Measurements from ENCODE around the gene SOX8.
"Not testable (repeated sequence)": the region's sequence is repeated elsewhere in the genome, so short reads cannot be mapped to it uniquely, and the experiment has no call there.

SOX8 gene

GRCh38 chr16:953818-954217 is 27.8 kb upstream of the SOX8 start:
- not testable (repeated sequence) for H3K9me3 ChIP-seq (ENCODE audit: insufficient read depth, low read depth, low read length); H3K27me3 ChIP-seq (ENCODE audit: insufficient read depth, low read length); H3K4me3 ChIP-seq (ENCODE audit: low read length); H3K27ac ChIP-seq (ENCODE audit: low read depth, low read length); H3K4me1 ChIP-seq (ENCODE audit: insufficient read depth, low read length); H3K36me3 ChIP-seq (ENCODE audit: insufficient read depth, low read length); H3K9ac ChIP-seq (ENCODE audit: low read depth, low read length)
- WGBS = 90% methylated on average over 4 of the region's 7 CpGs

- H3K27me3 ChIP-seq (ENCODE audit: insufficient read depth, low read length); H3K9me3 ChIP-seq (ENCODE audit: insufficient read depth, low read depth, low read length); H3K4me1 ChIP-seq (ENCODE audit: insufficient read depth, low read length); H3K36me3 ChIP-seq (ENCODE audit: insufficient read depth, low read length); H3K4me3 ChIP-seq (ENCODE audit: low read length); H3K9ac ChIP-seq (ENCODE audit: low read depth, low read length); H3K27ac ChIP-seq (ENCODE audit: low read depth, low read length): not testable (repeated sequence)
- WGBS = 95% methylated on average over 27 of the region's 27 CpGs
These were observed 25.8 kb upstream of the SOX8 start for GRCh38 chr16:955766-956165.

GRCh38 chr16:959232-960040 is 22.1 kb upstream of the SOX8 start:
- no peak overlapping the region for H3K9ac ChIP-seq (ENCODE audit: low read depth, low read length)
- H3K27ac ChIP-seq (ENCODE audit: low read depth, low read length) = no peak overlapping the region
- no peaks in the 10 kb centered on the region for H3K4me1 ChIP-seq (ENCODE audit: insufficient read depth, low read length)
- no peaks in the 10 kb centered on the region for H3K27me3 ChIP-seq (ENCODE audit: insufficient read depth, low read length)
- H3K4me3 ChIP-seq (ENCODE audit: low read length) = no peak overlapping the region
- no peaks in the 10 kb centered on the region for H3K36me3 ChIP-seq (ENCODE audit: insufficient read depth, low read length)
- H3K9me3 ChIP-seq (ENCODE audit: insufficient read depth, low read depth, low read length) = no peaks in the 10 kb centered on the region
- 93% methylated on average over 24 of the region's 24 CpGs for WGBS

GRCh38 chr16:962366-962765 is 19.2 kb upstream of the SOX8 start:
- Histone ChIP-seq H3K9ac (ENCODE audit: low read depth, low read length) (no peak overlapping the region), H3K9me3 (ENCODE audit: insufficient read depth, low read depth, low read length) (no peaks in the 10 kb centered on the region), H3K27ac (ENCODE audit: low read depth, low read length) (no peak overlapping the region), H3K36me3 (ENCODE audit: insufficient read depth, low read length) (no peaks in the 10 kb centered on the region), H3K4me3 (ENCODE audit: low read length) (no peak overlapping the region), H3K4me1 (ENCODE audit: insufficient read depth, low read length) (no peaks in the 10 kb centered on the region), H3K27me3 (ENCODE audit: insufficient read depth, low read length) (no peaks in the 10 kb centered on the region)
- 92% methylated on average over 21 of the region's 22 CpGs for WGBS

- Histone ChIP-seq H3K27me3 (ENCODE audit: insufficient read depth, low read length) (no peaks in the 10 kb centered on the region), H3K9ac (ENCODE audit: low read depth, low read length) (no peak overlapping the region), H3K4me1 (ENCODE audit: insufficient read depth, low read length) (no peaks in the 10 kb centered on the region; the same call in 1 of the 2 replicates), H3K36me3 (ENCODE audit: insufficient read depth, low read length) (no peaks in the 10 kb centered on the region), H3K9me3 (ENCODE audit: insufficient read depth, low read depth, low read length) (no peaks in the 10 kb centered on the region), H3K27ac (ENCODE audit: low read depth, low read length) (no peak overlapping the region), H3K4me3 (ENCODE audit: low read length) (no peak overlapping the region)
- WGBS = 96% methylated on average over 23 of the region's 23 CpGs
These were observed 18.4 kb upstream of the SOX8 start for GRCh38 chr16:962901-963814.

- H3K4me1 ChIP-seq (ENCODE audit: insufficient read depth, low read length) = no peaks in the 10 kb centered on the region; the same call in 1 of the 2 replicates
- H3K27ac ChIP-seq (ENCODE audit: low read depth, low read length) = no peak overlapping the region
- H3K36me3 ChIP-seq (ENCODE audit: insufficient read depth, low read length) = no peaks in the 10 kb centered on the region
- 93% methylated on average over 16 of the region's 17 CpGs for WGBS
- H3K4me3 ChIP-seq (ENCODE audit: low read length) = no peak overlapping the region
- H3K9me3 ChIP-seq (ENCODE audit: insufficient read depth, low read depth, low read length) = no peaks in the 10 kb centered on the region
- H3K9ac ChIP-seq (ENCODE audit: low read depth, low read length) = no peak overlapping the region
- no peaks in the 10 kb centered on the region for H3K27me3 ChIP-seq (ENCODE audit: insufficient read depth, low read length)
These were observed 17.7 kb upstream of the SOX8 start for GRCh38 chr16:963913-964312.

GRCh38 chr16:964356-965035 is 17.1 kb upstream of the SOX8 start:
- H3K9ac ChIP-seq (ENCODE audit: low read depth, low read length) = no peak overlapping the region
- H3K27me3 ChIP-seq (ENCODE audit: insufficient read depth, low read length) = peaks cover 3% of the 10 kb centered on the region
- 91% methylated on average over 27 of the region's 27 CpGs for WGBS

GRCh38 chr16:965036-965395 is 16.6 kb upstream of the SOX8 start:
- H3K4me3 ChIP-seq (ENCODE audit: low read length) = no peak overlapping the region
- peaks cover 8% of the 10 kb centered on the region for H3K27me3 ChIP-seq (ENCODE audit: insufficient read depth, low read length)
- no peaks in the 10 kb centered on the region for H3K9me3 ChIP-seq (ENCODE audit: insufficient read depth, low read depth, low read length)
- H3K9ac ChIP-seq (ENCODE audit: low read depth, low read length) = no peak overlapping the region
- WGBS = 94% methylated on average over 13 of the region's 13 CpGs
- peaks cover 8% of the 10 kb centered on the region; the same call in 1 of the 2 replicates for H3K4me1 ChIP-seq (ENCODE audit: insufficient read depth, low read length)
- H3K36me3 ChIP-seq (ENCODE audit: insufficient read depth, low read length) = no peaks in the 10 kb centered on the region
- H3K27ac ChIP-seq (ENCODE audit: low read depth, low read length) = no peak overlapping the region

More at GRCh38 chr16:964356-965035, 17.1 kb upstream of the SOX8 start:
- no peak overlapping the region for H3K4me3 ChIP-seq (ENCODE audit: low read length)
- no peaks in the 10 kb centered on the region for H3K36me3 ChIP-seq (ENCODE audit: insufficient read depth, low read length)
- peaks cover 3% of the 10 kb centered on the region; the same call in 1 of the 2 replicates for H3K4me1 ChIP-seq (ENCODE audit: insufficient read depth, low read length)
- no peaks in the 10 kb centered on the region for H3K9me3 ChIP-seq (ENCODE audit: insufficient read depth, low read depth, low read length)
- no peak overlapping the region for H3K27ac ChIP-seq (ENCODE audit: low read depth, low read length)

- 90% methylated on average over 4 of the region's 4 CpGs for WGBS
- no peaks in the 10 kb centered on the region for H3K36me3 ChIP-seq (ENCODE audit: insufficient read depth, low read length)
- H3K9me3 ChIP-seq (ENCODE audit: insufficient read depth, low read depth, low read length) = no peaks in the 10 kb centered on the region
- H3K4me1 ChIP-seq (ENCODE audit: insufficient read depth, low read length) = peaks cover 9% of the 10 kb centered on the region; the same call in 1 of the 2 replicates
- peaks cover 9% of the 10 kb centered on the region for H3K27me3 ChIP-seq (ENCODE audit: insufficient read depth, low read length)
- H3K27ac ChIP-seq (ENCODE audit: low read depth, low read length) = no peak overlapping the region
- no peak overlapping the region for H3K9ac ChIP-seq (ENCODE audit: low read depth, low read length)
- no peak overlapping the region for H3K4me3 ChIP-seq (ENCODE audit: low read length)
These were observed 16.1 kb upstream of the SOX8 start for GRCh38 chr16:965487-965886.

- H3K27me3 ChIP-seq (ENCODE audit: insufficient read depth, low read length) = peaks cover 9% of the 10 kb centered on the region
- WGBS = 96% methylated on average over 18 of the region's 18 CpGs
- peaks cover 9% of the 10 kb centered on the region; the same call in 1 of the 2 replicates for H3K4me1 ChIP-seq (ENCODE audit: insufficient read depth, low read length)
- no peak overlapping the region for H3K9ac ChIP-seq (ENCODE audit: low read depth, low read length)
- no peaks in the 10 kb centered on the region for H3K9me3 ChIP-seq (ENCODE audit: insufficient read depth, low read depth, low read length)
- H3K27ac ChIP-seq (ENCODE audit: low read depth, low read length) = no peak overlapping the region
- no peaks in the 10 kb centered on the region for H3K36me3 ChIP-seq (ENCODE audit: insufficient read depth, low read length)
- no peak overlapping the region for H3K4me3 ChIP-seq (ENCODE audit: low read length)
These were observed 15.5 kb upstream of the SOX8 start for GRCh38 chr16:966035-966434.

- Histone ChIP-seq H3K27ac (ENCODE audit: low read depth, low read length) (no peak overlapping the region), H3K9me3 (ENCODE audit: insufficient read depth, low read depth, low read length) (no peaks in the 10 kb centered on the region), H3K27me3 (ENCODE audit: insufficient read depth, low read length) (peaks cover 14% of the 10 kb centered on the region), H3K4me3 (ENCODE audit: low read length) (no peak overlapping the region), H3K36me3 (ENCODE audit: insufficient read depth, low read length) (no peaks in the 10 kb centered on the region), H3K9ac (ENCODE audit: low read depth, low read length) (no peak overlapping the region), H3K4me1 (ENCODE audit: insufficient read depth, low read length) (peaks cover 9% of the 10 kb centered on the region; the same call in 1 of the 2 replicates)
- 91% methylated on average over 10 of the region's 10 CpGs for WGBS
These were observed 15.1 kb upstream of the SOX8 start for GRCh38 chr16:966505-966904.

Measured in HUES64 (cell line).